ENCODE measurements around the gene ACP3.
A peak's percentile ranks its signal among the peaks of the same experiment; 100 is the strongest.

The ACP3 gene

GRCh38 chr3:132283440-132283839, 33.8 kb upstream of the ACP3 start:
- no peak for TF ChIP-seq CTCF (IDR thresholded peaks at IDR 0.05; ENCODE audit: unreplicated experiment in 3 of 3)

GRCh38 chr3:132283916-132284405, 33.2 kb upstream of the ACP3 start:
- Mint-ChIP-seq H3K4me3 (no peak overlapping the region), H3K36me3 (ENCODE audit: low read depth) (no peaks in the 10 kb centered on the region), H3K9me3 (peaks cover 8% of the 10 kb centered on the region), H3K27me3 (ENCODE audit: low read depth) (no peaks in the 10 kb centered on the region), H3K4me1 (peaks cover 7% of the 10 kb centered on the region), H3K27ac (peak overlapping the region; percentile 18 to 49 (median 20))
- no peak for TF ChIP-seq CTCF (IDR thresholded peaks at IDR 0.05; ENCODE audit: unreplicated experiment in 3 of 3)

More at GRCh38 chr3:132283440-132283839, 33.8 kb upstream of the ACP3 start:
- H3K27ac Mint-ChIP-seq: peak overlapping the region; percentile 18 to 49 (median 20)
- H3K27me3 Mint-ChIP-seq (ENCODE audit: low read depth): no peaks in the 10 kb centered on the region
- no peaks in the 10 kb centered on the region for H3K36me3 Mint-ChIP-seq (ENCODE audit: low read depth)
- peaks cover 7% of the 10 kb centered on the region for H3K4me1 Mint-ChIP-seq
- no peak overlapping the region for H3K4me3 Mint-ChIP-seq
- peaks cover 8% of the 10 kb centered on the region for H3K9me3 Mint-ChIP-seq

DNA sequence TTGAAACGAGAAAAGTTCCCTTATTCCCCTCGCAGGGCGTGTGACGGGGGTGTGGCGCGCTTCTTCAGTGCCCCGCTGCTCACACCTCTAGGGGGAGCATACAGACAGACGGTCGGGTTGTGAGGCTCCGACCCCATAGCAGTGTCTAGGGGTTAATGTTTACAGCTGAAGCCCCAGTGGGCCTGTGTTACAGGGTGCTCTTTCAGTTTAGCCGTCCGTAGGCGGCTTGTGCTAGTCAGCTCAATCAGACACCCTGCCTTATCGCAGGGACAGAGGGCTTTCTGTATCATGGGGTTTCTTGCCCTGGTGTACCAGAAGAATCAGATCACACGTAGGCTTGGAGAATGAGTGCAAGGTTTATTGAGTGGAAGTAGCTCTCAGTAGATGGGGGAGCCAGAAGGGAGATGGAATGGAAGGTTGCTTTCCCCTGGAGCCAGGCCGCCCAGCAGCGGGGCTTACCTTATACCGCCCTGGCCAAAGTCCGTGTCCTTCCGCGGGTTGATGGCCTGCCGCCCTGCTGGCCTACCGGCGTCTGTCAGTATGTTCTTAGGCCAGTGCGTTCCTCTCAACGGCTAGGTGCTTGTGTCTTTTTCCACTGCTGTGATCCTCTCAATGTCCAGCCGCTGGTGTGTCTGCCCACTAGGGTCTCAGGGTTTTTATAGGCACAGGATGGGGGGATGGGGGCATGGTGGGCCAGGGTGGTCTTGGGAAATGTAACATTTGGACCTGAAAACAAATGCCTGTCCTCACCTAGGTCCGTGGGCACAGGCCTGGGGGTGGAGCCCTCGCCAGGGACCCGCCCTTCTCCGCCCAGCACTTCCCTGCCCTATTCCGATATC, 32.2 kb upstream of the ACP3 start:
- H3K27me3 Mint-ChIP-seq (ENCODE audit: low read depth): no peaks in the 10 kb centered on the region
- no peaks in the 10 kb centered on the region for H3K36me3 Mint-ChIP-seq (ENCODE audit: low read depth)
- TF ChIP-seq CTCF (IDR thresholded peaks at IDR 0.05; ENCODE audit: unreplicated experiment in 3 of 3): no peak
- no peak overlapping the region for H3K27ac Mint-ChIP-seq
- H3K4me1 Mint-ChIP-seq: peaks cover 7% of the 10 kb centered on the region
- H3K9me3 Mint-ChIP-seq: peaks cover 8% of the 10 kb centered on the region
- no peak overlapping the region for H3K4me3 Mint-ChIP-seq

DNA sequence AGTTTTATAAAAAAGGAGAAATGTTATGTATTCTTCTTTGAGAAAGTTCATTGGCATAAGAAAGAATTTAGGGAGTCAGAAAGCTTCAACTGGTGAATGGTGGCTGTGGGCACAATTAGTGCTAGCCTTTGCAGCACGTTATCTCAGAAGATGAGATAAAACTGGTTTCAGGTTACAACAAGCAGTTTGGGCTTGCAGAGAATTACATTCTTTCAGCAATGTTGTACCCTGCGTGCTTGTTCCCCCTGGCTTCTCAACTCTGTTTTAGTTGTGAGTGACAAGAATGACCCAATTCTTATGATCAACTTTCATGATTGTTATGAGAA, 31.6 kb upstream of the ACP3 start:
- Mint-ChIP-seq H3K27me3 (ENCODE audit: low read depth) (no peaks in the 10 kb centered on the region), H3K36me3 (ENCODE audit: low read depth) (no peaks in the 10 kb centered on the region), H3K9me3 (peaks cover 8% of the 10 kb centered on the region), H3K4me1 (peaks cover 7% of the 10 kb centered on the region), H3K4me3 (no peak overlapping the region), H3K27ac (no peak overlapping the region)
- no peak for TF ChIP-seq CTCF (IDR thresholded peaks at IDR 0.05; ENCODE audit: unreplicated experiment in 3 of 3)

DNA sequence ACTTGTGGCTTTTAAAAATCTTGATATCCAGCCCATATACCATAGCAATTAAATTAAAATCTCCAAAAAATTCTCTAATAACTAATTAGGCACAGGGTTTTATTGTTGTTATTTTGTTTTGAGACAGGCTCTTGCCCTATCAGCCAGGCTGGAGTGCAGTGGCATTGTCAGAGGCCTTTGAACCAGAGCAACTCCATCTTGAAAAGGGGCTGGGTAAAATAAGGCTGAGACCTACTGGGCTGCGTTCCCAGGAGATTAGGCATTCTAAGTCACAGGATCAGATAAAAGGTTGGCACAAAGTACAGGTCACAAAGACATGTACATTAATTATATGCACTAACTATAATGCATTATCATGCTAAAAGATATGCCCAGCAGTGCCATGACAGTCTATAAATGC, 31.2 kb upstream of the ACP3 start:
- Mint-ChIP-seq H3K36me3 (ENCODE audit: low read depth) (no peaks in the 10 kb centered on the region), H3K27ac (no peak overlapping the region), H3K4me1 (peaks cover 7% of the 10 kb centered on the region), H3K4me3 (no peak overlapping the region), H3K9me3 (peaks cover 8% of the 10 kb centered on the region), H3K27me3 (ENCODE audit: low read depth) (no peaks in the 10 kb centered on the region)
- TF ChIP-seq CTCF (IDR thresholded peaks at IDR 0.05; ENCODE audit: unreplicated experiment in 3 of 3): no peak

DNA sequence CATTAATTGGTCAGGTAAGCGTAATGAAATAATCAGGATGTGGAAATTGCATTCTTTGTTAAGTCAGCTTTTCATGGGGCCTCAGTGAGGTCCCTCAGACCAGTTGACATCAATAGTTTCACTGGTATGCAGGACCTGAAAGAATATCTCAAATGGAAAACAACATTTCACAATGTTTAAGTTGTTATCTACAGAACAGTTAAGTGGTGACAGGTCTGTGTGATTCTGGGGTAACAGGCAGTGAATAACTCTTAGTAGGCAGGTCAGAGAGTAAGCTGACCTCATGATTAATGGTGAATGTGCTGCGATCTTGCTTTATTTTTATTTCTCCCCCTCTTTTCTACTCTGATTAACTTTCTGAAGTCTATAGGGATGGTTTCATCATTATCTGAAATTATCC, 28.9 kb upstream of the ACP3 start:
- TF ChIP-seq CTCF (IDR thresholded peaks at IDR 0.05; ENCODE audit: unreplicated experiment in 3 of 3): no peak
- H3K4me1 Mint-ChIP-seq: peaks cover 5% of the 10 kb centered on the region
- no peak overlapping the region for H3K27ac Mint-ChIP-seq
- no peaks in the 10 kb centered on the region for H3K27me3 Mint-ChIP-seq (ENCODE audit: low read depth)
- peaks cover 8% of the 10 kb centered on the region for H3K9me3 Mint-ChIP-seq
- H3K36me3 Mint-ChIP-seq (ENCODE audit: low read depth): no peaks in the 10 kb centered on the region
- H3K4me3 Mint-ChIP-seq: no peak overlapping the region

All from nephron (organoid).